HCT116 (cell line): ENCODE data around the gene TPK1. TPM values are rescaled to one million over a fixed set of nuclear protein-coding genes. Genes with fewer than 3 reads are reported as not detected.

Experiments
- ATAC-seq: fragments of 200-7000 bp; cut with Tn5 transposase; 2 replicates; pipeline ENCODE4 v1.9.1; 2020; ENCODE audit warnings: mild to moderate bottlenecking, moderate library complexity
- BruUV-seq: library from RNA; stranded (reverse); fragments of 400-500 nt; replicated peaks from 2 replicates; lab custom pipeline; 2021; lab: Mats Ljungman, UMichigan
- CTCF ChIA-PET: fragments of 300-600 bp; sonication (Branson Sonifier 250); formaldehyde crosslinking; loops from one replicate; lab custom pipeline; 2021; ENCODE audit warnings: antibody characterized with exemption; lab: Charles Lee
- POLR2A ChIA-PET: fragments of 300-600, 350-600 bp; sonication (Branson Sonifier 250); formaldehyde crosslinking; loops from one replicate; lab custom pipeline; 2021; ENCODE audit warnings: antibody characterized with exemption; lab: Charles Lee
- RAD21 ChIA-PET, 2 experiments: fragments of 300-600 bp; sonication (Branson Sonifier 250); formaldehyde crosslinking; loops; one replicate each; lab custom pipeline; 2023; ENCODE audit warnings: low total read pairs in 2 of 2; ENCODE audit not compliant: uncharacterized antibody in 2 of 2, unreplicated experiment in 2 of 2, low non-redundant PET in 1 of 2; lab: Charles Lee
- DNase-seq: peaks from one replicate; pipeline ENCODE4 v3.0.0-alpha.2; 2010; ENCODE audit warnings: low read depth, low spot score
- H2AFZ ChIP-seq: fragments of 200-600 bp; shearing (Covaris generic), sonication (generic); 2 replicates; pipeline ENCODE4 v1.6.1; 2017; ENCODE audit warnings: low read depth, mixed run types, mixed read lengths, antibody characterized with exemption, low read length; ENCODE audit not compliant: poor library complexity, severe bottlenecking
- H3K27ac ChIP-seq: 2 replicates; pipeline ENCODE4 v1.5.1; 2012; ENCODE audit warnings: low read depth, low read length
- H3K27me3 ChIP-seq: fragments of 200-600 bp; sonication (generic); 2 replicates; pipeline ENCODE4 v1.6.1; 2016; ENCODE audit warnings: mixed run types, low read length, mixed read lengths; ENCODE audit not compliant: insufficient read depth
- H3K36me3 ChIP-seq, 2 experiments: fragments of 200-500 bp in 1 of 2; fragments of 200-600 bp in 1 of 2; sonication (Bioruptor generic) in 1 of 2; sonication (generic) in 1 of 2; 2 replicates each; pipeline versions ENCODE4 v1.5.1 to v1.6.1; 2014 to 2016; ENCODE audit warnings: low read length in 2 of 2, inconsistent platforms in 1 of 2, mixed read lengths in 1 of 2, mixed run types in 1 of 2; ENCODE audit not compliant: insufficient read depth in 2 of 2, control insufficient read depth in 1 of 2
- H3K4me1 ChIP-seq, 2 experiments: fragments of 200-600 bp in 1 of 2; sonication (generic) in 1 of 2; 2 replicates each; pipeline versions ENCODE4 v1.5.1 to v1.6.1; 2012 to 2017; ENCODE audit warnings: low read length in 2 of 2, inconsistent platforms in 1 of 2, mild to moderate bottlenecking in 1 of 2, mixed read lengths in 1 of 2, mixed run types in 1 of 2, moderate library complexity in 1 of 2; ENCODE audit not compliant: insufficient read depth in 2 of 2, control insufficient read depth in 1 of 2
- H3K4me2 ChIP-seq: fragments of 200-600 bp; sonication (generic); 2 replicates; pipeline ENCODE4 v1.6.1; 2017; ENCODE audit warnings: mixed run types, low read length, mixed read lengths
- H3K4me3 ChIP-seq, 2 experiments: fragments of 200-600 bp in 1 of 2; sonication (generic) in 1 of 2; replicated peaks in 1 of 2; 2 replicates each; pipeline ENCODE4 v1.5.1; 2011 to 2016; ENCODE audit warnings: low read length in 2 of 2, control low read depth in 1 of 2, low read depth in 1 of 2, mild to moderate bottlenecking in 1 of 2, mixed read lengths in 1 of 2, mixed run types in 1 of 2
- H3K79me2 ChIP-seq: fragments of 200-600 bp; sonication (generic); 2 replicates; pipeline ENCODE4 v1.6.1; 2017; ENCODE audit warnings: mild to moderate bottlenecking, mixed run types, low read length, moderate library complexity, mixed read lengths; ENCODE audit not compliant: insufficient read depth
- H3K9ac ChIP-seq: fragments of 200-600 bp; sonication (generic); 2 replicates; pipeline ENCODE4 v1.6.1; 2016; ENCODE audit warnings: low read length, mixed read lengths
- H3K9me2 ChIP-seq: fragments of 200-600 bp; sonication (generic), shearing (Covaris generic); 2 replicates; pipeline ENCODE4 v1.6.1; 2017; ENCODE audit warnings: mixed run types, mild to moderate bottlenecking, moderate library complexity; ENCODE audit not compliant: insufficient read depth
- H3K9me3 ChIP-seq, 2 experiments: fragments of 200-500 bp in 1 of 2; fragments of 200-600 bp in 1 of 2; sonication (Bioruptor generic) in 1 of 2; sonication (generic) in 1 of 2; 2 replicates each; pipeline ENCODE4 v1.6.1; 2014 to 2017; ENCODE audit warnings: low read length in 2 of 2, mixed read lengths in 2 of 2, inconsistent platforms in 1 of 2, low read depth in 1 of 2, mild to moderate bottlenecking in 1 of 2, mixed run types in 1 of 2, moderate library complexity in 1 of 2; ENCODE audit not compliant: control insufficient read depth in 1 of 2, insufficient read depth in 1 of 2
- H4K20me1 ChIP-seq: fragments of 200-600 bp; sonication (generic), shearing (Covaris generic); 2 replicates; pipeline ENCODE4 v1.6.1; 2017; ENCODE audit warnings: mixed run types, mild to moderate bottlenecking, moderate library complexity; ENCODE audit not compliant: insufficient read depth
- CEBPB ChIP-seq: IDR thresholded peaks from 2 replicates; pipeline ENCODE4 v1.6.1; 2012; ENCODE audit warnings: low read depth
- EZH2phosphoT487 ChIP-seq: fragments of 200-600 bp; IDR thresholded peaks from 2 replicates; pipeline ENCODE4 v1.6.1; 2018; ENCODE audit warnings: antibody characterized with exemption, borderline replicate concordance
- POLR2A ChIP-seq: IDR thresholded peaks from 2 replicates; pipeline ENCODE4 v1.7.0; 2011; ENCODE audit warnings: borderline replicate concordance; ENCODE audit not compliant: insufficient read depth, insufficient read length; ENCODE audit errors: extremely low read depth
- POLR2AphosphoS5 ChIP-seq: IDR thresholded peaks from 2 replicates; pipeline ENCODE4 v1.6.1; 2011; ENCODE audit warnings: mild to moderate bottlenecking, low read depth, low read length, moderate library complexity
- ZNF274 ChIP-seq: fragments of 200-500 bp; sonication (Bioruptor generic); IDR thresholded peaks from 2 replicates; pipeline ENCODE4 v1.6.1; 2014; ENCODE audit warnings: mild to moderate bottlenecking, low read depth, low read length, inconsistent platforms
- intact Hi-C: fragments of 100-400 bp; cut with micrococcal nuclease; formaldehyde crosslinking; loops from 2 replicates; pipeline ENCODE4 v1.10.0; 2022
- total RNA-seq: library from RNA; stranded (reverse); gene quantifications from one replicate; pipeline ENCODE4 v1.2.1, GENCODE V29; 2021; ENCODE audit not compliant: unreplicated experiment
- TF ChIP-seq, protein P1 (sequence below): IDR thresholded peaks from 2 replicates; pipeline ENCODE4 v1.6.1; 2011; ENCODE audit warnings: mild to moderate bottlenecking, low read length, moderate library complexity; ENCODE audit not compliant: insufficient replicate concordance; ENCODE audit errors: extremely low read depth
- TF ChIP-seq, protein P2 (sequence below): IDR thresholded peaks from 2 replicates; pipeline ENCODE4 v1.6.1; 2012; ENCODE audit warnings: low read depth

Gene TPK1
- total RNA-seq, 1 experiment from 2014 or later = 5.4 TPM

DNA sequence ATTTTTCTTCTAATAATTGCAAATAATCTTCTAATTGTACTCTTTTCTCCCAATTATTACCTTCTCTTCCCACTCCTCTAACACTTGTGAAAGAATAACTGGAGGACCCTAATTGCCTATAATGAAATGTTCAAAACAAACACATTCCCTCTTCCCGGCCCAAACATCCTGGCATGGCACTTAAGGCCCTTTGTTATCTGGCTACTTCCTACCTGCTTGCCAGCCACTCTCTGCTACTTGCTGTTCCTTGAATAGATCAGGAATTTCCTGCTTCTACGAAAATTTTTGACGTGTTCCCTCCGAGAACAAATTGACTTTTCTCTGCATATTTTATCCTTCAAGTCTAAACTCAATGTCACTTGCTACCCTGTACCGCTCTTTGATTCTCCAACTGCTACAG, 376.2 kb downstream of the TPK1 start:
- no TSS peak for BruUV-seq
- Histone ChIP-seq H2AFZ (no peak overlapping the region), H3K9ac (no peak overlapping the region), H4K20me1 (no peaks in the 10 kb centered on the region), H3K9me3 (no peaks in the 10 kb centered on the region), H3K4me1 (no peaks in the 10 kb centered on the region), H3K27ac (no peak overlapping the region), H3K4me3 (no peak overlapping the region), H3K36me3 (no peaks in the 10 kb centered on the region), H3K79me2 (no peaks in the 10 kb centered on the region), H3K9me2 (no peaks in the 10 kb centered on the region), H3K27me3 (no peaks in the 10 kb centered on the region), H3K4me2 (no peak overlapping the region)
- DNase-seq = no peak
- no peak for ATAC-seq
- ChIA-PET RAD21 (no interaction called here), POLR2A (no interaction called here), CTCF (no interaction called here)
- intact Hi-C loops = no loop called here
- TF ChIP-seq, protein P1, sequence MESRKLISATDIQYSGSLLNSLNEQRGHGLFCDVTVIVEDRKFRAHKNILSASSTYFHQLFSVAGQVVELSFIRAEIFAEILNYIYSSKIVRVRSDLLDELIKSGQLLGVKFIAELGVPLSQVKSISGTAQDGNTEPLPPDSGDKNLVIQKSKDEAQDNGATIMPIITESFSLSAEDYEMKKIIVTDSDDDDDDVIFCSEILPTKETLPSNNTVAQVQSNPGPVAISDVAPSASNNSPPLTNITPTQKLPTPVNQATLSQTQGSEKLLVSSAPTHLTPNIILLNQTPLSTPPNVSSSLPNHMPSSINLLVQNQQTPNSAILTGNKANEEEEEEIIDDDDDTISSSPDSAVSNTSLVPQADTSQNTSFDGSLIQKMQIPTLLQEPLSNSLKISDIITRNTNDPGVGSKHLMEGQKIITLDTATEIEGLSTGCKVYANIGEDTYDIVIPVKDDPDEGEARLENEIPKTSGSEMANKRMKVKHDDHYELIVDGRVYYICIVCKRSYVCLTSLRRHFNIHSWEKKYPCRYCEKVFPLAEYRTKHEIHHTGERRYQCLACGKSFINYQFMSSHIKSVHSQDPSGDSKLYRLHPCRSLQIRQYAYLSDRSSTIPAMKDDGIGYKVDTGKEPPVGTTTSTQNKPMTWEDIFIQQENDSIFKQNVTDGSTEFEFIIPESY = no peak

DNA sequence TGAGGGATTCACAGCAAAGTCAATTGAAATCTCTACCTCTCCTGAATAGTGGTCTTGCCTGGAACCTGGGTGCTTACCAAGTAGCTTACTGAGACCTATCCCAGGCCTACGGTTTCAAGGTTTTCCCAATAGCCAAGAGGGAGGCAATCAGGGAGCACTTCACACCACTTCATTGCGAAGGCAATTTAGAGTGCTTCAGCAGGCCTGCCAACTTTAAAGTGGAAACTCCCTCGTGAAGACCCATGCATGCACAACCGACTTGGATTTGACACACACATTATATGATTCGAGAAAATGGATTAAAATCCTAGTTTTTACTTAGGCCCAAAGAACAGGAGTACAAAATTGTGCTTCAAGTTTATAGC, 380.8 kb downstream of the TPK1 start:
- no peak overlapping the region for H3K9ac ChIP-seq
- H3K9me2 ChIP-seq = no peaks in the 10 kb centered on the region
- TF ChIP-seq POLR2AphosphoS5 (no peak), EZH2phosphoT487 (no peak), POLR2A (no peak), CEBPB (no peak), ZNF274 (no peak)
- TF ChIP-seq, protein P1 = no peak
- TF ChIP-seq, protein P2, sequence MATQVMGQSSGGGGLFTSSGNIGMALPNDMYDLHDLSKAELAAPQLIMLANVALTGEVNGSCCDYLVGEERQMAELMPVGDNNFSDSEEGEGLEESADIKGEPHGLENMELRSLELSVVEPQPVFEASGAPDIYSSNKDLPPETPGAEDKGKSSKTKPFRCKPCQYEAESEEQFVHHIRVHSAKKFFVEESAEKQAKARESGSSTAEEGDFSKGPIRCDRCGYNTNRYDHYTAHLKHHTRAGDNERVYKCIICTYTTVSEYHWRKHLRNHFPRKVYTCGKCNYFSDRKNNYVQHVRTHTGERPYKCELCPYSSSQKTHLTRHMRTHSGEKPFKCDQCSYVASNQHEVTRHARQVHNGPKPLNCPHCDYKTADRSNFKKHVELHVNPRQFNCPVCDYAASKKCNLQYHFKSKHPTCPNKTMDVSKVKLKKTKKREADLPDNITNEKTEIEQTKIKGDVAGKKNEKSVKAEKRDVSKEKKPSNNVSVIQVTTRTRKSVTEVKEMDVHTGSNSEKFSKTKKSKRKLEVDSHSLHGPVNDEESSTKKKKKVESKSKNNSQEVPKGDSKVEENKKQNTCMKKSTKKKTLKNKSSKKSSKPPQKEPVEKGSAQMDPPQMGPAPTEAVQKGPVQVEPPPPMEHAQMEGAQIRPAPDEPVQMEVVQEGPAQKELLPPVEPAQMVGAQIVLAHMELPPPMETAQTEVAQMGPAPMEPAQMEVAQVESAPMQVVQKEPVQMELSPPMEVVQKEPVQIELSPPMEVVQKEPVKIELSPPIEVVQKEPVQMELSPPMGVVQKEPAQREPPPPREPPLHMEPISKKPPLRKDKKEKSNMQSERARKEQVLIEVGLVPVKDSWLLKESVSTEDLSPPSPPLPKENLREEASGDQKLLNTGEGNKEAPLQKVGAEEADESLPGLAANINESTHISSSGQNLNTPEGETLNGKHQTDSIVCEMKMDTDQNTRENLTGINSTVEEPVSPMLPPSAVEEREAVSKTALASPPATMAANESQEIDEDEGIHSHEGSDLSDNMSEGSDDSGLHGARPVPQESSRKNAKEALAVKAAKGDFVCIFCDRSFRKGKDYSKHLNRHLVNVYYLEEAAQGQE = no peak
- TF ChIP-seq, all 23 proteins: peak for 0
- Histone ChIP-seq H3K4me2 (no peak overlapping the region), H3K27ac (no peak overlapping the region), H3K36me3 (no peaks in the 10 kb centered on the region), H3K4me1 (no peaks in the 10 kb centered on the region), H3K9me3 (no peaks in the 10 kb centered on the region), H3K79me2 (no peaks in the 10 kb centered on the region), H3K4me3 (no peak overlapping the region), H2AFZ (no peak overlapping the region), H4K20me1 (no peaks in the 10 kb centered on the region), H3K27me3 (no peaks in the 10 kb centered on the region)
- RAD21 ChIA-PET = no interaction called here
- DNase-seq = no peak
- CTCF ChIA-PET = interaction anchor here (0.7 kb wide), 1 partner anchor 332 kb away, joined by 3 read pairs; no protein-coding TSS in a partner anchor
- intact Hi-C loops = no loop called here
- no TSS peak for BruUV-seq
- ATAC-seq = no peak
- POLR2A ChIA-PET = no interaction called here
